ENCODE data around the gene NFATC2.

The NFATC2 gene

GRCh38 chr20:51372176-51372803 lies 170.2 kb downstream of the NFATC2 start:
- DNase-seq = peak; percentile 33
- H3K27me3 ChIP-seq (ENCODE audit: insufficient read depth, low read depth, severe bottlenecking) = peaks cover 94% of the 10 kb centered on the region
- H3K36me3 ChIP-seq = no peaks in the 10 kb centered on the region
- H3K4me3 ChIP-seq (ENCODE audit: low read depth, low read length) = no peak overlapping the region
- TF ChIP-seq, protein P1, sequence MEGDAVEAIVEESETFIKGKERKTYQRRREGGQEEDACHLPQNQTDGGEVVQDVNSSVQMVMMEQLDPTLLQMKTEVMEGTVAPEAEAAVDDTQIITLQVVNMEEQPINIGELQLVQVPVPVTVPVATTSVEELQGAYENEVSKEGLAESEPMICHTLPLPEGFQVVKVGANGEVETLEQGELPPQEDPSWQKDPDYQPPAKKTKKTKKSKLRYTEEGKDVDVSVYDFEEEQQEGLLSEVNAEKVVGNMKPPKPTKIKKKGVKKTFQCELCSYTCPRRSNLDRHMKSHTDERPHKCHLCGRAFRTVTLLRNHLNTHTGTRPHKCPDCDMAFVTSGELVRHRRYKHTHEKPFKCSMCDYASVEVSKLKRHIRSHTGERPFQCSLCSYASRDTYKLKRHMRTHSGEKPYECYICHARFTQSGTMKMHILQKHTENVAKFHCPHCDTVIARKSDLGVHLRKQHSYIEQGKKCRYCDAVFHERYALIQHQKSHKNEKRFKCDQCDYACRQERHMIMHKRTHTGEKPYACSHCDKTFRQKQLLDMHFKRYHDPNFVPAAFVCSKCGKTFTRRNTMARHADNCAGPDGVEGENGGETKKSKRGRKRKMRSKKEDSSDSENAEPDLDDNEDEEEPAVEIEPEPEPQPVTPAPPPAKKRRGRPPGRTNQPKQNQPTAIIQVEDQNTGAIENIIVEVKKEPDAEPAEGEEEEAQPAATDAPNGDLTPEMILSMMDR (IDR thresholded peaks at IDR 0.05; ENCODE audit: low read depth, low read length) = peak; percentile 70
- H3K27ac ChIP-seq = no peak overlapping the region
- H3K9me3 ChIP-seq (ENCODE audit: severe bottlenecking) = no peaks in the 10 kb centered on the region

- H3K27ac ChIP-seq = no peak overlapping the region
- H3K36me3 ChIP-seq = no peaks in the 10 kb centered on the region
- H3K27me3 ChIP-seq (ENCODE audit: insufficient read depth, low read depth, severe bottlenecking) = peaks cover 94% of the 10 kb centered on the region
- TF ChIP-seq, protein P1 (IDR thresholded peaks at IDR 0.05; ENCODE audit: low read depth, low read length) = no peak
- no peaks in the 10 kb centered on the region for H3K9me3 ChIP-seq (ENCODE audit: severe bottlenecking)
- no peak overlapping the region for H3K4me3 ChIP-seq (ENCODE audit: low read depth, low read length)
- DNase-seq = no peak
Measured at GRCh38 chr20:51371720-51372119, 170.8 kb downstream of the NFATC2 start.

- Histone ChIP-seq H3K27me3 (ENCODE audit: insufficient read depth, low read depth, severe bottlenecking) (peaks cover 94% of the 10 kb centered on the region), H3K36me3 (no peaks in the 10 kb centered on the region), H3K9me3 (ENCODE audit: severe bottlenecking) (no peaks in the 10 kb centered on the region), H3K27ac (no peak overlapping the region), H3K4me3 (ENCODE audit: low read depth, low read length) (no peak overlapping the region)
- TF ChIP-seq, protein P1 (IDR thresholded peaks at IDR 0.05; ENCODE audit: low read depth, low read length) = no peak
- no peak for DNase-seq
Measured at GRCh38 chr20:51369503-51369902, 173.0 kb downstream of the NFATC2 start.

- Histone ChIP-seq H3K9me3 (ENCODE audit: severe bottlenecking) (peaks cover 3% of the 10 kb centered on the region), H3K27me3 (ENCODE audit: insufficient read depth, low read depth, severe bottlenecking) (peaks cover 93% of the 10 kb centered on the region), H3K4me3 (ENCODE audit: low read depth, low read length) (no peak overlapping the region), H3K27ac (no peak overlapping the region), H3K36me3 (no peaks in the 10 kb centered on the region)
- TF ChIP-seq, protein P1 (IDR thresholded peaks at IDR 0.05; ENCODE audit: low read depth, low read length) = no peak
- DNase-seq = no peak
Measured at GRCh38 chr20:51368461-51369211, 173.9 kb downstream of the NFATC2 start.

DNA sequence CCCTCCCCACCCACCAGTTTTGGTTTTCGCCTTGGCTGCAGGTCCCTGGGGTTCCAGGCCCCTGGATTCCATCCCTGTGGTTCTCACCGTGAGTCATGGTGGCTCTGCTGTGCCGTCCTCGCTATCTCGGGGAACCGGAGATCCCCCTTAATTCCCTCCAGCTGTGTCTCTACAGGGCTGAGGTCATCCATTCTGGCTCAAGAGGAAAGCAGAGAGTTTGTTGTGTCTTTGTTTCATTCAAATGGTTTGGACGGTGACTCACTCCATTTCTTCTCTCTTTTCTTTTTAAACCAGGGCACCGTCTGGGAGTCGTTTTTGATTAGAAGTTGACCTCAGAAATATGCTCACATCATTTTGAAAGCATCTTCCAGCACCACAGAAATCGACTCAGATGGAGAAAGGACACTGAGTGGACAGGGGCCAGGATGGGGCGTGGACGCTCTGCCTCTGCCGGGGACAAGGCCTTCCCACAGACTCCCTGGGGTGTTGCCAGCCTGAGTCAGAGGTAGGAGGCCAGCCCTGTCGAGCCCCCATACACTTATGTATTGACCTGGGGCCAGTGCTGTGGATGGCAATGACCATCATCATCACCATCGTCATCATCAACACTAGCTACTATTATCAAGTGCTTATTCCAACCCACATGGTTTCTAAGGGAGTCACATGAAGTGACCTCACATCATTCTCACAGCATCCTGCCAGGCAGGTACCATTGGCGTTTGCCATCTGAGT lies 176.2 kb downstream of the NFATC2 start:
- Histone ChIP-seq H3K36me3 (no peaks in the 10 kb centered on the region), H3K9me3 (ENCODE audit: severe bottlenecking) (peaks cover 8% of the 10 kb centered on the region), H3K27ac (no peak overlapping the region), H3K4me3 (ENCODE audit: low read depth, low read length) (no peak overlapping the region), H3K27me3 (ENCODE audit: insufficient read depth, low read depth, severe bottlenecking) (peaks cover 85% of the 10 kb centered on the region)
- DNase-seq = no peak
- TF ChIP-seq, protein P1 (IDR thresholded peaks at IDR 0.05; ENCODE audit: low read depth, low read length) = no peak
